ENCODE results near the gene NUTM2A. TPM values are rescaled to one million over a fixed set of nuclear protein-coding genes. Genes with fewer than 3 reads are reported as not detected.
"Not testable (repeated sequence)": the region's sequence is repeated elsewhere in the genome, so short reads cannot be mapped to it uniquely, and the experiment has no call there.

NUTM2A gene, protein sequence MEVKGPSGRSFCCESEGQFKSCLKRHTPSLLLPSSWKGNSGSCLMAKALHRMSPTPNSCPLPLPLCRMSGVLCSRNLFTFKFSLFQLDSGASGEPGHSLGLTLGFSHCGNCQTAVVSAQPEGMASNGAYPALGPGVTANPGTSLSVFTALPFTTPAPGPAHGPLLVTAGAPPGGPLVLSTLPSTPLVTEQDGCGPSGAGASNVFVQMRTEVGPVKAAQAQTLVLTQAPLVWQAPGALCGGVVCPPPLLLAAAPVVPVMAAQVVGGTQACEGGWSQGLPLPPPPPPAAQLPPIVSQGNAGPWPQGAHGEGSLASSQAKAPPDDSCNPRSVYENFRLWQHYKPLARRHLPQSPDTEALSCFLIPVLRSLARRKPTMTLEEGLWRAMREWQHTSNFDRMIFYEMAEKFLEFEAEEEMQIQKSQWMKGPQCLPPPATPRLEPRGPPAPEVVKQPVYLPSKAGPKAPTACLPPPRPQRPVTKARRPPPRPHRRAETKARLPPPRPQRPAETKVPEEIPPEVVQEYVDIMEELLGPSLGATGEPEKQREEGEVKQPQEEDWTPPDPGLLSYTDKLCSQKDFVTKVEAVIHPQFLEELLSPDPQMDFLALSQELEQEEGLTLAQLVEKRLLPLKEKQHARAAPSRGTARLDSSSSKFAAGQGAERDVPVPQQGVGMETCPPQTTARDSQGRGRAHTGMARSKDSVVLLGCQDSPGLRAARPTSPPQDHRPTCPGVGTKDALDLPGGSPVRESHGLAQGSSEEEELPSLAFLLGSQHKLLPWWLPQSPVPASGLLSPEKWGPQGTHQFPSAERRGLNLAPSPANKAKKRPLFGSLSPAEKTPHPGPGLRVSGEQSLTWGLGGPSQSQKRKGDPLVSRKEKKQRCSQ
- total RNA-seq = 1 to 10 TPM in 1 of 4 donors, under 1 TPM in 3; 0.66 to 1.5 (median 0.83) TPM

DNA sequence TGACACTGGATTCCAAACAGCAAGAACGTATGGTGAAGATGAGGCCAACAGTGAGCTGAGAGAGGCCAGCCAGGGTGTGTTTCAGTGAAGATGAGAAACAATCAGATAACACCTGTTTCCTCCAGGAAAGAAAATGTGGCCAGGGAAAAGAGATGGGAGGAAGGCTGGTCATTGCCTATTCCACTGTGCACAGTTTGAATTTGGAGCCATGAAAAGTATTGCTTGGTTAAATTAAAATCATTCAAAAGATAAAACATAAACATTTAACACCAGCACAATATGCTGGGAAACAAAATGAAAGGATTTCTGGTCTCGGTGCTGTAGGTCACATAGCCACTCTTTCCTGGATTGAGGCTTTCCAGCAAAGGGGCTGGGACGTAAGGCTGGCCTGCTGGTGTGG lies at the start of gene NUTM2A:
TSS of gene NUTM2A (plus strand) at position 301 of the 400 bp plus-strand sequence. CDS start 383 bp downstream, outside the sequence.
- TF ChIP-seq, protein P1, sequence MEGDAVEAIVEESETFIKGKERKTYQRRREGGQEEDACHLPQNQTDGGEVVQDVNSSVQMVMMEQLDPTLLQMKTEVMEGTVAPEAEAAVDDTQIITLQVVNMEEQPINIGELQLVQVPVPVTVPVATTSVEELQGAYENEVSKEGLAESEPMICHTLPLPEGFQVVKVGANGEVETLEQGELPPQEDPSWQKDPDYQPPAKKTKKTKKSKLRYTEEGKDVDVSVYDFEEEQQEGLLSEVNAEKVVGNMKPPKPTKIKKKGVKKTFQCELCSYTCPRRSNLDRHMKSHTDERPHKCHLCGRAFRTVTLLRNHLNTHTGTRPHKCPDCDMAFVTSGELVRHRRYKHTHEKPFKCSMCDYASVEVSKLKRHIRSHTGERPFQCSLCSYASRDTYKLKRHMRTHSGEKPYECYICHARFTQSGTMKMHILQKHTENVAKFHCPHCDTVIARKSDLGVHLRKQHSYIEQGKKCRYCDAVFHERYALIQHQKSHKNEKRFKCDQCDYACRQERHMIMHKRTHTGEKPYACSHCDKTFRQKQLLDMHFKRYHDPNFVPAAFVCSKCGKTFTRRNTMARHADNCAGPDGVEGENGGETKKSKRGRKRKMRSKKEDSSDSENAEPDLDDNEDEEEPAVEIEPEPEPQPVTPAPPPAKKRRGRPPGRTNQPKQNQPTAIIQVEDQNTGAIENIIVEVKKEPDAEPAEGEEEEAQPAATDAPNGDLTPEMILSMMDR (IDR thresholded peaks at IDR 0.05; ENCODE audit: low read depth) = not testable (repeated sequence)

Other genes starting within 250 kb of the NUTM2A start
- not detected for gene FAM25A, start 205.2 kb upstream of the NUTM2A start, total RNA-seq
- 100 to 1,000 TPM; 127 to 237 (median 183) TPM for gene GLUD1, start 130.6 kb upstream of the NUTM2A start, total RNA-seq
- gene SHLD2, start 130.2 kb upstream of the NUTM2A start, total RNA-seq = 10 to 100 TPM; 28.9 to 69.5 (median 37.2) TPM
- gene NUTM2D, start 132.3 kb downstream of the NUTM2A start, total RNA-seq = 1 to 10 TPM; 1.5 to 3.5 (median 2.3) TPM